Measurements from ENCODE around the gene ING5.

ING5 gene

DNA sequence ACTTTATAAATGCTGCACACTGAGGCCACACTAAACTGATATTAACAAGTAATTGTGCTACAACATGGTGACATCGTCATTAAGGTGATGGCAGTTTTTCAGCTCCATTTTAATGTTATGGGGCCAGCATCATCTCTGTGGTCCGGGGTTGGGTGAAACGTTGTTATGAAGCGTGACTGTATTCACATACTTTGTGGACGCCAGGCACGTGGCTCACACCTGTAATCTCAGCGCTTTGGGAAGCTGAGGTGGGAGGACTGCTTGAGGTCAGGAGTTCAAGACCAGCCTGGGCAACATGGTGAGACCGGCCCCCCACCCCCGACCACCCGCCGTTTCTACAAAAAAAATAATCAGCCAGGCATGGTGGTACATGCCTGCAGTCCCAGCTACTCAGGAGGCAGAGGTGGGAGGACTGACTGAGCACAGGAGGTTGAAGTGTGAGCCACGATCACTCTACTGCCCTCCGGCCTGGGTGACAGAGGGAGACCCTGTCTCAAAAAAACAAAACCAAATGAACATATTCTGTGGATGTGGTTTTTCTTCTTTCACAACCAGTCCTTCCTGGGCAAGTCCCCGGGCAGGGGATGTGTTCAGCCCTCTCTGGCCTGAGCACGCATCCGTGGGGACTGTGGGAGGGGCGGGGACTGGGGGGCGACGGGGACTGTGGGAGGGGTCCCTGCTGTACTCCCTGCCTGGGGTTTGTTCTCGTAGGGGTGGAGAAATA, 61.9 kb downstream of the ING5 start:
- DNase-seq: no peak

DNA sequence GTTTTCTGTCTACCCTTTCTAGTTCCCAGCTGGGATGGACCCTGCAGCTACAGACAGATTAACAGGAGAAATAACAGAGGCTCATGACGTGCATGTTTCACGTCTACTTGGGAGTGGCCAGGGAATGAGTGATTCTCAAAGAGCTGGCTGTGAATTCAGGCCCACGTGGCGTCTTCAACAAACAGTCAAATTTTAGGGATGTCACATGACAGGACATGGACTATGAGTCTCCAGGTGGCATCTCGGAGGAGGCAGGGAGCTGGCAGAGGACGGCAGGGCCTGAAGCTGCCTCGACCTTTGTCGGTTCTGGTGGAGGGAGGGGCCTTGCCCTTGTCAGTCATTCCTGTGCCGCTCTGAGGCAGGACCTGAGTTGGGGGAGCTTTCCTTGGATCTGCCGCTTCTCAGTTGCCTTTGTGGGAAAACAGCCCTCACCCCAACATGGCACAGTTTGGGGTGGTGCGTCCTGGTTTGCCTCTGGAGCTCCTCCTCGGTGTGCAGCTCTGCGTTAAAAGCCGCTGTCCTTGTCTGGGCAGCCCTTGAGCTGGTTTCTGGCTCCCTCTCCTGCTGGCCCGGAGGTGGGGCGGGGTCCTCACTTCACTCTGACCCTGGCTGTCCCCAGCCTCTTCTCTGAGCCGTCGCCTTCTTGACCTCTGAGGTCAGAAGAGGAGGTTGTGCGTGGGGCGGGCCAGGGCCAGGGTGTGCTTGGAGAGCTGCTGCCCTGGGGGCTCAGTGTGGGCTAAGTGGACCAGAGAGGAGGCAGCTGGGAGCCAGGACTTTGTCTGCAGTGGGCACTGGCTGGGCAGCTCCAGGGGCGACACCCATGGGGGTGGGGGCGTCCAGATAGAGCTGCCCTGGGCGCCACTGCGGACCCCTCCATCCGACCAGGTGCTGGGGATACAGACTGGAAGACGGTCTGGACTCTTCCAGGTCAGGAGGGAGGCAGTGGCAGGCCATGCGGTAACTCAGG, 62.7 kb downstream of the ING5 start:
- DNase-seq: no peak

DNA sequence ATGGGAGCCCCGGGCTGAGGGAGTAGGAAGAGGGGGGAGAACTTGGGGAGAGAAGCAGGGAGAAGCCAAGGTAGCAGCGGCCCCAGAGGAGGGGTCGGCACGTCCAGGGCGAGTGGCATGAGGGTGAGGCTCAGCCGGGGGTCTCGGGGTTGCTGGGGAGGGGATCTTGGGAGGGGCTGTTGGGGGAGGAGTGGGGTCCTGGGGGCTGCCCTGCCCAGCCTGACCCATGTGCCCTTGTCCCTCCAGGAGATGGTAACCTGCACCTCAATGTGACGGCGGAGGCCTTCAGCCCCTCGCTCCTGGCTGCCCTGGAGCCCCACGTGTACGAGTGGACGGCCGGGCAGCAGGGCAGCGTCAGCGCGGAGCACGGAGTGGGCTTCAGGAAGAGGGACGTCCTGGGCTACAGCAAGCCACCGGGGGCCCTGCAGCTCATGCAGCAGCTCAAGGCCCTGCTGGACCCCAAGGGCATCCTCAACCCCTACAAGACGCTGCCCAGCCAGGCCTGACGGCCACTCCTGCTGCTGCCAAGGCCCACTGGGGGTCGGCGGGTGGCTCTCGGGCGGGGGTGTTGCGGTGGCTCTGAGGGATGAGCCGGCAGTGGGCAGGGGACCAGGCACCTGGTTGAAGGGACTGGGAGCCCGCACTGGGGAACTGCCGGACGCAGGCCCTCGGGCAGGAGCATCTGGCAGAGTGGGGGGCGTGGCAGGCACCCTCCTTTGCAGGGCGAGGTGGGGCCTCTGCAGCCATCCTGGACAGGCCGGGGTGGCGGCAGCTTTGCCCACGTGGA, 65.8 kb downstream of the ING5 start:
- no peak for DNase-seq

DNA sequence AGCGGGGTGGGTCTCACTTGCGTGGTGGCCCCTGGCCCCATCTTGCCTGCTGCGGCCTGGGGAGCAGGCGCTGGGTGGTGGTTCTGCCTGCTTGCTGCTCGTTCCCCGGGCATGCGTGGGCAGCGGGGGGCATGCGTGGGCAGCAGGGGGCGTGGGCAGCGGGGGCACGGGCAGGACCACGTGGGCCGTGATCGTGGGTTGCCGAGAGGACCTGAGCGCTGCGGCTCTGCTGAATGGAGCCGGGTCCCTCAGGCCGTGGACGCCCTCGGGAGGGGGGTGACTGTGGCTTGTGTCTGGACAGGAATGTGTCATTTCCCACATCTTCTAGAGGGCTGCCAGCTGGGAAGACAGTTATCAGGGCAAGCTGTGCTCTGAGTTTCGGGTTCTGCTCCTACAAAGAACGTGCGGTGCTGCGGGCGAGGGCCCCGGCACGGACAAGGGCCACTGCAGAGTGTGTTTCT, 66.4 kb downstream of the ING5 start:
- DNase-seq: no peak

DNA sequence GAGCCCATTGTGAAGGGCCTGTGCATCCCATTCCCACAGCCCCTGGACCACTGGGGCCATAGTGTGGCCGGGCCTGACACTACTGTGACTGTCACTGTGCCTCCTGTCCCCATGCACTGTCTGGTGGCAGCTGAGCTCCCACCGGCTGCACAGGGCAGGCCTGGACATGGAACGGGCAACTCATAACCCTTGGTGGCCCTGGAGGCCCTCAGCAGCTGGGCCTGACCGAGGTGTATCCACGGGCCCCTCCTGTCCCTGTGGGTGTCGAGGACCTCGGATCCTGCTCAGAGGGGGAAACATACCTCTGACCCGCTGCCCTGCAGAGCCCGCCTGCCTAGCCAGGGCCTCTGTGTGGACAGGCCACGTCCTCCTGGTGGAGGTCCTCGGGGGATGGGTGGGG, 67.0 kb downstream of the ING5 start:
- no peak for DNase-seq

DNA sequence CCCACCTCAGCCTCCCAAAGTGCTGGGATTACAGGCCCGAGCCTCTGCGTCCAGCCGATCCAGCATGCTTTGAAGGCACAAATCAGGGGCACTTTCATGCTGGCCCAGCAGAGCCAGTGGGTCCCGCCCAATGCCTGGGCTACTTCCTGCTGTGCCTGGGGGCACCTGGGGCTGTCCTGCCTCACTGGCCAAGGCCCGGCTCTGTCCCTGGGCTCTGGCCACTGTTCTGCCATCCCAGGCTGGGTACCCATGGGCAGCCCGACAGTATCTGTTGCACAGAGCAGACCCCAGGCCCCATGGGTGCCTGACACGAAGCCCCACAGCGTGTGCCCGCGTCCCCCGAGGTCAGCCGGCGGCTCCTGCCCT, 68.0 kb downstream of the ING5 start:
- no peak for DNase-seq

DNA sequence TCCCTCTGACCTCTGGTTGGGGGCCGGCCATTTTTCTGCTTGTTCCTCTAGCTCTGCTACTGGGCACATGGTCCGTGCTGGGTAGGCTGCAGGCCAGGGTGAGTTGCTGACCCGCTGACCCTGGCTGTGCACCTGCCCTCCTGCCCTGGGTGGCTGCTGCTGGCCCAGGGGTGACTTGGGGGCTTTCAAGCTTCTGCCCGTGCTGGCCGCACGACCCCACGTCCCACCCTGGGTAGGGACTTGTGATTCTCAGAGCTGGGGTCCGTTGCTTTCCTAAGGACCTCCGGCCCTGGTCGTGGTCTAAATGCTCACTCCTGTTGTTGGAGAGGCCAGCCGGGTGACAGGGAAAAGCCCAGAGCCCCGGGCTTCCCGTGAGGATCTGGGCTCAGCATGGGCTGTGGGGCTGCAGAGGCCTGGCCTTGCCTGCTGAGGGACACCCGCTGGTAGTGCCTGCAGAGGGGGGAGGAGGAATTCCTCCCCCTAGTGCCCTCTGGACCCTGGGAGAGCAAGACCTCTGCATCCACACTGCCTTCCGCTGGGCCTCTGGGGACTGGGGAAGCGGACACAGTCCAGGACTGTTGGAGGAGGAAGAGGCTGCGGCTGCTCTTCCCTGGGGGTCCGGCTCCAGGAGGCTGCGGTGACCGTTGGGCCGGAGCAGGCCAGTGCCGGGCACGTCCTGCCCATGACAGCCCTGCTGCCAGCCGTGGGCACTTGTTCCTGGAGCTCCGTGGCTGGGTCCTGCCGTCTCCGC, 68.5 kb downstream of the ING5 start:
- DNase-seq: no peak

DNA sequence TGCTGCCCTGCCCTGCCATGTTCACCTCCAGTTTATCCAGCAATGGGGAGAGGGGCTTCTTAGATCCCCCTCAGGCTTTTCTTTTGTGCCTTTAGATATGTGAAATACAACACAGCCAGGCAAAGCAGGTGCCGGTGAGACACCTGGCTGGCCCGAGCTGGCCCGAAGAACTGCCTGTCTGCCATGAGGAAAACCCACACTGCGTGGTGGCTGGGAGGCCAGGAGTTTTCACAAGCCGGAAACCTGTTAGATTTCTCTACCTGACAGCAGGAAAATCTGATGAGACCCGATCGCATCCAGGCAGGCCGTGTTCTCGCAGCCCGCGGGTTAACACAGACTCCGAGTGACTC, 69.1 kb downstream of the ING5 start:
- no peak for DNase-seq

DNA sequence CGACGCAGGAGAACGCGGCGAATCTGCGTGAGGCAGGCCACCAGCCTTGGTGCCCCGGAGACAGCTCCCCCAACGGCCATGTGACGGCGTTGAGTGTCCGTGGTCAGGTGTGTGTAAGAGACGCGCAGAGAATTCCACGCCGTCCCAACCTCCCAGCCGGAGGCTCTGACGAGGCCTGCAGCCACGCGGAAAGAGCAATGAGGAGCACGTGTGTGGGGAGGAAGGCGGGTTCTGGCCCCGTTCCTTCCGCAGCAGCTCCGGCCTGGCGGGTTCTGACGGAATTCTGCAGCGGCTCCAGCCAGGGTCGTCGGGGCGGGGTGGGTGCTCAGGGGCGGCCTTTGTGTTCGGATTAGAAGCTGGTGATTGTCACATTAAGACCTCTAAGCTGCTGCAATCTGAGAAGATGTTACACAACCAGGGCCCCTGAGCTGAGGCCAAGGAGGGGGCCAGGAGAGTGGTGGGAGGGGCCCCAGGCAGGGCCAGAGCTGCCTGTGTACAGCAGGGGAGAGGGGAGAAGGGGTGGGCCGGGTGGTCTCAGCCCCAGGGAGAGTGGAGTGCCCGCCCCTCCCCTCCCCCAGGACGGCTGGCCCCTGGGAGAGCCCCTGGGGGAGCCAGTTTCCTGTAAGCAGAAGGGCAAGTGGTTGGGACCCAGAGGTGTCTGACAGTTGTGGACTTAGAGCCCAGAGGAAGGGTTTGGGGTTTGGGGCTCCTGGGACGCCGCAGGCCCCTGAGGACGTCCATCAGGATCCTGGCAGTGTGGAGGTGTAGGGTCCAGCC, 69.6 kb downstream of the ING5 start:
- DNase-seq: no peak

DNA sequence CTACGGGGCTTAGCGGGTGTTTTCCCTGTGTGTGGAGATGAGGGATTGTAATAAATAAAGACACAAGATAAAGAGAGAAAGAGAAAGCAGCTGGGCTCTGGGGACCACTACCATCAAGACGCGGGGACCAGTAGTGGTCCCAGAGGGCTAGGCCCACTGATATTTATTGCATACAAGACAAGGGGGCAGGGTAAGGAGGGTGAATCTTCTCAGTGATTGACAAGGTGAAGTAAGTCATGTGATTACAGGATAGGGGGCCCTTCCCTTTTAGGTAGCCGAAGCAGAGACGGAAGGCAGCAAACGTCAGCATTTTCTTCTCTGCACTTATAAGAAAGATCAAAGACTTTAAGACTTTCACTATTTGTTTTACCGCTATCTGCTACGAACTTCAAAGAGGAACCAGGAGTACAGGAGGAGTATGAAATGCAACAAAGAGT, 70.2 kb downstream of the ING5 start:
- DNase-seq: no peak

DNA sequence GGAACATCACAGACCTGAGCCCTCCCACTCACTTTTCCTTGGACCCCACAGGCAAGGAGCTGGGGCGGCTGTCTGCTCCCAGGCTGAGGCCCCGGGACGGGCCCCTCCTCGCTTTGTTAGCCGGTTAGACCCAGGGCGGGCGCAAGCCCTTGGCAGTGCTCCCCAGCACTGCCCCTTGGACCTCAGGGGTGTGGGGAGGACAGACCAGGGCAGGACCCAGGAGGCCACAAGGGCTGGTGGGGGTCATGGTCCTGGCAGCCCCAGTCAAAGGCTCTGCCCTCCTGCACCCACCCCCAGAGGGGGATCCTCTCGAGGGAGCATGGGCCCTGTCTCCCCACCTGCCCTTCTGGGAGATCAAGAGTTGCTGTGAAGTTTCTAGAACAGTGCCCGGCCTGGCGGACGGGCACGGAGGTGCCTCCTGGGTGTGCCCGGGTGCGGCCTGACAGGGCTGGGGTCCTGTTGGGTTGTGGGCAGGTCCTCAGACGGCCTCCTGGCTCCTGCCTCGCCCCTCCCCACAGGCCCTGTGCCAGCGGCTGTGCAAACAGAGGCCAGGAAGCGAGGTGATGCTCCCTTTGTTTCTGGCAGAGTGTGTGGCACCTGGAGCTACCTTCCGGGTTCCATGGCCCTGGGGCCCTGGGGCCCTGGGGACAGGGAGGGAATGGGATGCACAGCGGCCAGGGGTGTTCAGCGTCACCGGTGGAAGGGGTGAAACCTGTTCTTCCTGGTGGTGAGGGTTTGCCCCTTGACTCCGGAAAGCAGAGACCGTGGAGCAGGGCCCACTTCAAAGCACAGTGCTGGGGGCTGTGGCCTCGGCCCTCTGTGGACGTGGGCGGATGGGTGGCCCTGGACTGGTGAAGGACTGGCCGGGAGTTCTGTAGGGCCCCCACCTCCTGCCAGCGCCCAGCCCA, 71.9 kb downstream of the ING5 start:
- DNase-seq: no peak

DNA sequence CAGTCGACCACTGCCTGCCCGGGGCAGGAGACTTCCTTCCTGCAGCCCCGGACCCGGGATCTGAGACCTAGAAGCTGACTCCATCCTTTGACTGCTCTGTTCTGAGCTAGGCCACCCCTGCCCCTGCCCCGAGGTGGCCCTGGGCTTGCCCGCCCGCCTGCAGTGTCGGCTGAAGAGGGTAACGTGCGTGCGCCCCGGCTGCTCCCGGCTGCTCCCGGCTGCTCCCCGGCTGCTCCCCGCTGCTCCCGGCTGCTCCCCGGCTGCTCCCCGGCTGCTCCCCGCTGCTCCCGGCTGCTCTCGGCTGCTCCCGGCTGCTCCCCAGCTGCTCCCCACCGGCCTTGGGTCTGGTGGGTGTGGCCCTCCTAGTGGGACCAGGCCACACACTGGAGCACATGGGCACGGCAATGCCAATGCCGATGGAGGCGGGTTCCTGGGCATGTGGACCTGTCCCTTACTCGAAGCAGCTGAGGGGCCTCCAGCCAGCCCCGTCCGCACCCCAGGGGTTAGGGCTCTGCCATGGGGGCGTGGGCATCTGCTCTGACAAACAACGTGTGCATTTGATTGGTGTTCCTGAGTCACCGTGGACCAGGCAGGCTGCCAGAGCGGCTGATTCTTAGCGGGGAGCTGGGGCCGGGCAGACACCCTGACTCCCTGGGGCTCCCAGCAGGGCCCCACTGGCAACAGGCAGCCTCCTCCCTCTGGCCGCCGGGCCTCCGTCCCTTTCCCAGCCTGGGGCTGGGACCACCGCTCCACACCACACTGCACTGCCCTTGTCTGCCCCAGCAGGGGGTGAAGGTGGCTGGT, 72.8 kb downstream of the ING5 start:
- no peak for DNase-seq

DNA sequence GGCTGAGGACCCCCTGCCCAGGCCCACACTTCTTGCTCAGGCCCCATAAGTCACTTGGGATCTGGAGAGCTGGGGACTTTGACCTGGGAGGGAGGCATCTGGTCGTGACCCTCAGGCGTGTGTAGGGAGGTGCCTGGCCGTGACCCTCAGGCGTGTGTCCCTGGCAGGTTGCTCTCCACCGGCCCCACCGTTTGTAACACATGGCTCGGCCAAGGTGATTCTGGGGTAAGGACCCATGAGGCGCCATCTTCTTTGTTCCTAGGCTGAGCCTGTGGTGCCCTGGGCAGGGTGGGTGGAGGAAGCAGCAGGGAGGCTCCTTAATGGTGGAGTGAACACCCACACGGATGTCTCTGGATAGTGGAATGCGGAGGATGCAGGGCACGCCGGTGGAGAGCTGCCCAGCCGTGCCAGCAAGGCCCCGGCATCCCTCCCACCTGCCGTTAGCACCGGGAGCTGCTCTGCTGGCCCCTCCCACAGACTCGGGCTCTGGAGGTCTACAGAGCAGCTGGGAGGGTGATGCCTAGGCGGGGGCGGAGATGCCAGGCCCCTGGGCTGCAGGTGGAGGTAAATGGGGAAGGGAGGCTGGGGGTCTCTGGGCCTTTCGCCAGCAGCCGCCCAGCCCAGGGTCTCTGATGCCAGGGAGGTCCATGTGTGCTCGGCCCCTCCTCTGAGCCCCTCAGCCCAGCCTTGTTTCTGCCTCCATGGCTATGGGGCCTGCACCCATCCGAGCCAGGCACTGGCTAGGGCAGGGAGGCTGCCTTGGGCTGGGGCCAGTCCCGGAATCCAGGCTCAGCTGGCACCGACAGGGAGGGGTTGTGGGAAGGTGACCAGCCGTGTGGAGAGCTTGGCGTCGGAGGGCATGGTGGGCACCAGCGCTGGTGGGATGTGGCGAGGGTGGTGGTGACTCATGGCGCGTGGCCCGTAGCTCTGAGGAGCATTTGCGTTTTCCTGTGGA, 73.7 kb downstream of the ING5 start:
- no peak for DNase-seq

DNA sequence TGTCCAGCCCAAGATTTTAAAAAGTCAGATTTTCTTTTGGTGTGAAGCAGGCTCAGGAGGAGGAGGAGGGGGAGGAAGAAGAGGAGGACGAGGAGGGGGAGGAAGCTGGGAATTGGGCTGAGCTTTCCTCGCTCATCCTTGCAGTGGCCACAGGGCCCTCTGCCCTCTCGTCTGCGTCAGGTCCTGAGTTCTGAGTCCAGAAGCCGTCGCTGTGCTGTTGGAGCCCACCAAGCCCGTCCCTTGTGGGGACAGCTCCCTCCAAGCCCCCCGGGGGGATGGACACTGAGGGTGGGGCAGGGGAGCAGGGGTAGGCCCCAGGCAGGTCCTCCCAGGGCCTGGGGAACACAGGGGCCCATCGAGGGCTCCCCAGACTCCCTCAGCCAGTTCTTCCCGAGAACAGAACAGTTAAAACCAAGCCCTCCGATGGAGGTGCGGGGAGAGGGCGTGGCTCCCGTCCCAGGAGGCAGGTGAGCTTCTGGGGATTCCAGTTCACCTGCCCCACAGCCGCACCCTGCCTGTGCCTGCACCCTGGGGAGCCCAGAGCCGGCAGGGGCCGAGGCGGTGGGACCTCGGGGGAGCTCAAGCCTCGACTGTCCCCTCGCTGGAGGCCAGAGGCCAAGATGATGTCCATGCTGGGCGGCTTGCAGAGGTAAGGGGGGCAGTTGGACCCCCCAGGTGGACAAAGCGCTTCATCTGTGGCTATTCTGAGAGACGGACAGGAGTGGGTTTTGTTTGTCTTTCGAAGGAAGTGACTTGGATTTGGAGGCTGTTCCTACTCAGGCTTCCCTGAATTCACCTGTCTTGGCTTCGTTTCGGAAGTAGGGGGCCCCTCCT, 74.7 kb downstream of the ING5 start, which contains the start of gene GAL3ST2:
Gene GAL3ST2, plus strand, starts transcription at position 487 of the 834 bp plus-strand sequence. Its CDS starts 134 bp downstream, at position 621.
- DNase-seq: no peak

DNA sequence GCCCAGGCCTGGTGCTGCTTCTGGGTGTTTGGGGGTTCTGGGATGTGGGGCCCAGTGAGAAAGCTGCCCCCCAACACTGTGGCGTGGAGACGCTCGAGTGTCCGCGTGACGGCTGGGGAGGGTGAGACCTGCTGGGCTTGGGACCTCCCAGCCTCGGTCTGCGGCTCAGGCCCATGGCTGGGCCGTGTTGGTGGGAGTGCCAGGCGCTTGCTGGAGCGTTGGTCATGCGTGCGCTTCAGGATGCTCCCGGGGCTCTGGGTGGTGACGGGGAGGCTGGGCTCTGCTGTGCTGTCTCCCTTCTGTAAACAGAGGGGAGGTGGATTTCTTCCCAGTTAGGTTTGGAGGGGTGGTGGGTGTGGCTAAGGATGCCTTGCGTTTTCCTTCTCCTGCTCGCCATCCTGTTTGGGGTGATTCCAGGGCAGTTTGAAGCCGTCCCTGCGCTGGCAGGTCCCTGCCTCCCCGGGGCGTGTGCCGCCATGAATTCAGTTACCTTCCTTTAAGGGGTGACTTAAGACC, 75.4 kb downstream of the ING5 start:
- DNase-seq: no peak

DNA sequence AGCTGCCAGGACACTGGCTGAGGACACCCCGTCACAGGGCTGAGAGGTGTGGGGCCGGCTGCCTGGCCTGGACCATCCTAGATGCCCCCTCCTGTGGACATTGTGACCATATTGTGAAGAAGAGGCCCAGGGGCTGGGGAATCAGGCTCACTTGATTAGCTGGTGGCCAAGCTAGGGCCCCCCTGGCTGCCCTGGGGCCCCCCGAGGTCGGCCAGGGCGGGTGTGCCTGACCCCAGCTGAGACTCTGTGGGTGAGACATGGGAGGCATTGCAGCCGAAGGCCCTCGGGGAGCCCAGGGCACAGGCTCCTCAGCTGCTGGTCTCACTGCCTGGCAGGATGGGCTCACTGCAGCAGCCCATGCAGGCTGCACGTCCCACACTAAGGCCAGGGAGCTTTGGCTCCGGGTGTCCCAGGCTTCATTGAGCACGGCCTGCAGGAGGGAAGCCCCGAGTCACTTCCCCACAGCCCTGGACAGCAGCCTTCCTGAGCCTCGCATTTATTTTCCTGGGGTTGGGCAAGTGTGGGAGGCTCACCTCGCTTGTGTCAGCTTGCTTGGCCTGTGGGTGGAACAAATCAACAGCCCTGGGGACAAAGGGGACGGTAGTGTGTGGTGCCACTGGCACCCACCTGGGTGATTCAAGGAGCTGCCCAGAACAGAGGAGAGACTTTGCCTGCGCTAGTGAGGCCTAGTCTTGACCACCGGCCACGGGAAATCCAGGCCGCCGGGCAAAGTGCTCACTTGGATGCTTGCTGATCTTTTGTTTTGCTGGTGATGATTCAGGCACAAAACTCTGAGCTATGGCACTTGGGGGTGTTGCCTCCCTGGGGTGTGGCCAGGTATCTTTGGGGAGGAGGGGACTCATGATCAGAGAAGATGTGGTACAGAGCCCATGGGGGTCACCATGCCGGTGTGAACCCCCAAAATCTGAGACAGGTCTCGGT, 76.1 kb downstream of the ING5 start:
- no peak for DNase-seq

Data from NCI-H526 treated with DMSO at 0.1 percent for 48 hours (cell line).